ENCODE measurements around the gene EPB41L3. TPM values are rescaled to one million over a fixed set of nuclear protein-coding genes. Genes with fewer than 3 reads are reported as not detected.
A peak's percentile ranks its signal among the peaks of the same experiment; 100 is the strongest.

The EPB41L3 gene
- total and polyA plus RNA-seq, 2 donors (not counting 1 experiment from before 2014, with no cell fraction given) = 3.1 to 29.9 TPM

DNA sequence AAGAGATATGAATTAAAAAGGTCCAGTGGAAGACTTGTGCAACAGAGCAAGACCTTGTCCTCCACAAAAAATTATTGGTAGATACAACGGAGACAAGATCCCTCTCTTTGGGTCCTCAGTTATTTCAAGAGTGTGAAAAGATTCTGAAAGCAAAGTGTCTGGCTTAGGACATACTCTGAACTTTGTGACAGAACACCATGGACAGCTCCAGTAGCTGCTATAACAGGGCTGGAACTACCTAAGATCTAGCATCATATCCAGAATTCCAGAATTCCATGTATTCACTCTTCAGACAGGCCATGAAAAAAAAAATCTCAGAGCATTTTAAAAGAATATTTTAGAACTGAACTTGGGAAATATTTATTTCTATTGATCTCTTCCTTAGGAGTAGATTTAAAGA is 173.5 kb downstream of the EPB41L3 start:
- Histone ChIP-seq H2AFZ (ENCODE audit: low read length) (no peak overlapping the region), H3K27ac (ENCODE audit: insufficient read depth, low read length) (no peak overlapping the region), H3K79me2 (ENCODE audit: control insufficient read depth, insufficient read depth, low read length) (no peaks in the 10 kb centered on the region), H3K4me3 (replicated peaks in 1 of 4; ENCODE audit: control extremely low read depth in 1 of 4, insufficient read depth in 1 of 4, low read depth in 3 of 4, low read length in 4 of 4) (no peak overlapping the region), H3K4me2 (ENCODE audit: extremely low read depth, insufficient read depth, low read length) (no peak overlapping the region), H3K9ac (ENCODE audit: insufficient read depth, low read length) (no peak overlapping the region), H3K4me1 (ENCODE audit: control insufficient read depth, extremely low read depth, insufficient read depth, low read length) (no peaks in the 10 kb centered on the region), H4K20me1 (ENCODE audit: control insufficient read depth, extremely low read depth, insufficient read depth, low read length) (no peaks in the 10 kb centered on the region), H3K27me3 (ENCODE audit: control insufficient read depth, insufficient read depth, low read length) (no peaks in the 10 kb centered on the region), H3K9me3 (ENCODE audit: control insufficient read depth, insufficient read depth, low read depth, low read length) (no peaks in the 10 kb centered on the region), H3K36me3 (ENCODE audit: control insufficient read depth, insufficient read depth, low read length) (no peaks in the 10 kb centered on the region)
- DNase-seq (ENCODE audit: low read depth in 2 of 2) = peak; percentile 2 to 14
- TF ChIP-seq EZH2 (IDR thresholded peaks at IDR 0.05; ENCODE audit: low read length, missing control alignments) = no peak
- TF ChIP-seq, protein P1, sequence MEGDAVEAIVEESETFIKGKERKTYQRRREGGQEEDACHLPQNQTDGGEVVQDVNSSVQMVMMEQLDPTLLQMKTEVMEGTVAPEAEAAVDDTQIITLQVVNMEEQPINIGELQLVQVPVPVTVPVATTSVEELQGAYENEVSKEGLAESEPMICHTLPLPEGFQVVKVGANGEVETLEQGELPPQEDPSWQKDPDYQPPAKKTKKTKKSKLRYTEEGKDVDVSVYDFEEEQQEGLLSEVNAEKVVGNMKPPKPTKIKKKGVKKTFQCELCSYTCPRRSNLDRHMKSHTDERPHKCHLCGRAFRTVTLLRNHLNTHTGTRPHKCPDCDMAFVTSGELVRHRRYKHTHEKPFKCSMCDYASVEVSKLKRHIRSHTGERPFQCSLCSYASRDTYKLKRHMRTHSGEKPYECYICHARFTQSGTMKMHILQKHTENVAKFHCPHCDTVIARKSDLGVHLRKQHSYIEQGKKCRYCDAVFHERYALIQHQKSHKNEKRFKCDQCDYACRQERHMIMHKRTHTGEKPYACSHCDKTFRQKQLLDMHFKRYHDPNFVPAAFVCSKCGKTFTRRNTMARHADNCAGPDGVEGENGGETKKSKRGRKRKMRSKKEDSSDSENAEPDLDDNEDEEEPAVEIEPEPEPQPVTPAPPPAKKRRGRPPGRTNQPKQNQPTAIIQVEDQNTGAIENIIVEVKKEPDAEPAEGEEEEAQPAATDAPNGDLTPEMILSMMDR (conservative IDR thresholded peaks at IDR 0.05 in 1 of 2, IDR thresholded peaks at IDR 0.05 in 1 of 2; ENCODE audit: low read depth in 1 of 2, low read length in 2 of 2) = no peak

DNA sequence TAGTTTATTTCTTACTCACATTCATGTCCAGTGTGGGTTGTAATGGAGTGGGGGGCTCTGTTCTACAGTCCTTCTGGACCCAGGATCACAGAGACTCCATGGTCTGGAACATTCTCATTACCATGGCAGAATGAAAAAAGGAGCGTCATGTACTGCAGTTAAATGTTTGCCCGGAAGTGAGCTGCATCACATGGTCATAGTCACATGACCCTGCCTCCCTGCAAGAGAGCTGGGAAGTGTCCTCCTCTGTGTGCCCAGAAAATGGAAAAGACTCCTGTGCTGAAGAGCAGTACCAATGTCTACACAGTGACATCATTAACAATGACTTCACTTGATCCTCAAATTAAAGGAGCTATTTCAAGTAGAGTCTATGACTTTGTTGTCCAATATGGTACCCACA is 174.3 kb downstream of the EPB41L3 start:
- Histone ChIP-seq H3K36me3 (ENCODE audit: control insufficient read depth, insufficient read depth, low read length) (no peaks in the 10 kb centered on the region), H3K4me2 (ENCODE audit: extremely low read depth, insufficient read depth, low read length) (no peak overlapping the region), H3K4me1 (ENCODE audit: control insufficient read depth, extremely low read depth, insufficient read depth, low read length) (no peaks in the 10 kb centered on the region), H3K27ac (ENCODE audit: insufficient read depth, low read length) (no peak overlapping the region), H3K9me3 (ENCODE audit: control insufficient read depth, insufficient read depth, low read depth, low read length) (no peaks in the 10 kb centered on the region), H3K9ac (ENCODE audit: insufficient read depth, low read length) (no peak overlapping the region), H3K4me3 (replicated peaks in 1 of 4; ENCODE audit: control extremely low read depth in 1 of 4, insufficient read depth in 1 of 4, low read depth in 3 of 4, low read length in 4 of 4) (no peak overlapping the region), H4K20me1 (ENCODE audit: control insufficient read depth, extremely low read depth, insufficient read depth, low read length) (no peaks in the 10 kb centered on the region), H3K79me2 (ENCODE audit: control insufficient read depth, insufficient read depth, low read length) (no peaks in the 10 kb centered on the region), H3K27me3 (ENCODE audit: control insufficient read depth, insufficient read depth, low read length) (no peaks in the 10 kb centered on the region), H2AFZ (ENCODE audit: low read length) (no peak overlapping the region)
- no peak for DNase-seq (ENCODE audit: low read depth in 2 of 2)
- TF ChIP-seq, protein P1 (conservative IDR thresholded peaks at IDR 0.05 in 1 of 2, IDR thresholded peaks at IDR 0.05 in 1 of 2; ENCODE audit: low read depth in 1 of 2, low read length in 2 of 2) = no peak
- no peak for TF ChIP-seq EZH2 (IDR thresholded peaks at IDR 0.05; ENCODE audit: low read length, missing control alignments)

DNA sequence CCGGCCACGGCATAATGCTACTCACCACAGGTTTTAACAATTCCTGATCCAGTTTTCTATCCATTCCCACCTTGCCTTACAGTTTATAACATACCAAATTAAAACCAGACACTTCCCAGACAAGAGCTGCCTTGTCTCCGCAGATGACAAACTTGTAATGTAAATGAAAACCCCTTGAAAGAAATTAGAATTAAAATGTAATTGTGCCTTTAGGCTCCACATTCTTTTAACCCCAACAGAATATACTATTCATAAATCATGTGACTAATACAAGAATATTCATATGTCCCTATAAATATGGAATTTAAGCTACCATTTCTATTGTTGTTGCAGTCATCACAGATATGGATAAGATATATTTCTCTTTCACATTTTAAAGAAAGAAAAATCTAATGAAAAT is 178.4 kb downstream of the EPB41L3 start:
- H3K4me1 ChIP-seq (ENCODE audit: control insufficient read depth, extremely low read depth, insufficient read depth, low read length) = no peaks in the 10 kb centered on the region
- no peaks in the 10 kb centered on the region for H4K20me1 ChIP-seq (ENCODE audit: control insufficient read depth, extremely low read depth, insufficient read depth, low read length)
- no peak overlapping the region for H3K9ac ChIP-seq (ENCODE audit: insufficient read depth, low read length)
- H3K36me3 ChIP-seq (ENCODE audit: control insufficient read depth, insufficient read depth, low read length) = no peaks in the 10 kb centered on the region
- no peak overlapping the region for H3K4me3 ChIP-seq (replicated peaks in 1 of 4; ENCODE audit: control extremely low read depth in 1 of 4, insufficient read depth in 1 of 4, low read depth in 3 of 4, low read length in 4 of 4)
- H3K4me2 ChIP-seq (ENCODE audit: extremely low read depth, insufficient read depth, low read length) = no peak overlapping the region
- H3K79me2 ChIP-seq (ENCODE audit: control insufficient read depth, insufficient read depth, low read length) = no peaks in the 10 kb centered on the region
- H3K27ac ChIP-seq (ENCODE audit: insufficient read depth, low read length) = no peak overlapping the region
- no peaks in the 10 kb centered on the region for H3K27me3 ChIP-seq (ENCODE audit: control insufficient read depth, insufficient read depth, low read length)
- TF ChIP-seq, protein P1 (conservative IDR thresholded peaks at IDR 0.05 in 1 of 2, IDR thresholded peaks at IDR 0.05 in 1 of 2; ENCODE audit: low read depth in 1 of 2, low read length in 2 of 2) = no peak
- no peak for TF ChIP-seq EZH2 (IDR thresholded peaks at IDR 0.05; ENCODE audit: low read length, missing control alignments)
- H3K9me3 ChIP-seq (ENCODE audit: control insufficient read depth, insufficient read depth, low read depth, low read length) = no peaks in the 10 kb centered on the region
- no peak for DNase-seq (ENCODE audit: low read depth in 2 of 2)
- no peak overlapping the region for H2AFZ ChIP-seq (ENCODE audit: low read length)

Data from fibroblast of lung (primary cell).